ENCODE results near the gene CD248.
"Not testable (repeated sequence)": the region's sequence is repeated elsewhere in the genome, so short reads cannot be mapped to it uniquely, and the experiment has no call there.

The CD248 gene

GRCh38 chr11:66280428-66280827 lies 36.4 kb downstream of the CD248 start:
- no peak overlapping the region for H3K4me3 ChIP-seq (ENCODE audit: low read depth, low read length)
- TF ChIP-seq CTCF (IDR thresholded peaks at IDR 0.05; ENCODE audit: control insufficient read depth, extremely low read depth, insufficient read depth): no peak
- no peak for DNase-seq (ENCODE audit: low read depth)

- DNase-seq (ENCODE audit: low read depth): no peak
- TF ChIP-seq CTCF (IDR thresholded peaks at IDR 0.05; ENCODE audit: control insufficient read depth, extremely low read depth, insufficient read depth): no peak
- H3K4me3 ChIP-seq (ENCODE audit: low read depth, low read length): no peak overlapping the region
Measured at GRCh38 chr11:66279092-66279734, 37.6 kb downstream of the CD248 start.

GRCh38 chr11:66278363-66279091 lies 38.3 kb downstream of the CD248 start:
- no peak for DNase-seq (ENCODE audit: low read depth)
- no peak overlapping the region for H3K4me3 ChIP-seq (ENCODE audit: low read depth, low read length)
- TF ChIP-seq CTCF (IDR thresholded peaks at IDR 0.05; ENCODE audit: control insufficient read depth, extremely low read depth, insufficient read depth): no peak

GRCh38 chr11:66277471-66278362 lies 39.1 kb downstream of the CD248 start, which contains the start of gene CNIH2:
Gene CNIH2, plus strand, starts transcription at chr11:66278175. Its CDS starts 282 bp downstream, at chr11:66278457.
- no peak for TF ChIP-seq CTCF (IDR thresholded peaks at IDR 0.05; ENCODE audit: control insufficient read depth, extremely low read depth, insufficient read depth)
- DNase-seq (ENCODE audit: low read depth): no peak
- H3K4me3 ChIP-seq (ENCODE audit: low read depth, low read length): no peak within 1 kb of the TSS

- not testable (repeated sequence) for H3K4me3 ChIP-seq (ENCODE audit: low read depth, low read length); DNase-seq (ENCODE audit: low read depth)
Measured at GRCh38 chr11:66277064-66277463, 39.8 kb downstream of the CD248 start.

- H3K4me3 ChIP-seq (ENCODE audit: low read depth, low read length); DNase-seq (ENCODE audit: low read depth): not testable (repeated sequence)
Measured at GRCh38 chr11:66276619-66277018, 40.2 kb downstream of the CD248 start.

GRCh38 chr11:66275984-66276612 lies 40.7 kb downstream of the CD248 start:
- no peak overlapping the region for H3K4me3 ChIP-seq (ENCODE audit: low read depth, low read length)
- no peak for DNase-seq (ENCODE audit: low read depth)
- TF ChIP-seq CTCF (IDR thresholded peaks at IDR 0.05; ENCODE audit: control insufficient read depth, extremely low read depth, insufficient read depth): no peak

Measured in LNCaP clone FGC (cell line).